ENCODE results near the gene SCN9A.
"Not testable (repeated sequence)": the region's sequence is repeated elsewhere in the genome, so short reads cannot be mapped to it uniquely, and the experiment has no call there.

SCN9A gene

DNA sequence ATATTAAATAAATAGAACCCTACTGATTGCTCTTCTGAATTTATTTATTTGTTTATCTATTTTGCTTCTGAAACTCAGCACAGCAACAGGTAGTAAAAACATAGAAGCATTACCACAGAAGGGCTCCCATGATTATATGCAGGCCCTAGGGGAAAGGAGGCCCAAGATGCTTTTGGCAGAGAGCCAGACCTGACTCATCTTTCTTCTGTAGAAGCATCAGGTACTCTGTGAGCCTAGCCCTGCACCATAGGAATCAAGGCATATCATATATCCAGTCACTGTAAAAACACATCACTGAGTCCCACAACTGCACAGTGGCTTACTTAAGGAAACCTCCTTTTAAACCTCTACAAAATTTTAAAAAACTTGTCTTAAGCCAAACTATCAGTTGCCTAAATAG is 1.8 kb downstream of the SCN9A start:
- peak; percentile 10 for DNase-seq

GRCh38 chr2:166373539-166373938 is 2.2 kb downstream of the SCN9A start:
- DNase-seq, result no peak

GRCh38 chr2:166373105-166373504 is 2.6 kb downstream of the SCN9A start:
- no peak for DNase-seq

DNA sequence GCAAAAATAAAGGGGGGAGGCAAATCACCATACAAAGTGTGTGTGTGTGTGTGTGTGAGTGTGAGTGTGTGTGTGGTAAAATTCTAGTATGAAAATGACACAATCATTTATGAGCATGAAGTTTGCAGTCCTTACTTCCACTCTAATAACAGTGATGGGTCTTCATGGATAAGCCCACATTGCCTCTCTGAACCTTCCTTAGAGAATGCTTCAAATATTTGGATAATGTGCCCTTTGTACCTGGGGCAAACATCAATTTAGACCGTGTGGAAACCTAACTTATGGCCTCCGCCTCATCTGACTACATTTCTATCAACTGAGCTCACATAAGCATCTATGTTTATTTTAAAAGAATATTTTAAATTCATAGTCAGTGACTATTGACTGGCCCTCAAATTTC is 3.7 kb downstream of the SCN9A start:
- DNase-seq, result no peak

GRCh38 chr2:166365803-166366420 is 9.8 kb downstream of the SCN9A start:
- no peak for DNase-seq

DNA sequence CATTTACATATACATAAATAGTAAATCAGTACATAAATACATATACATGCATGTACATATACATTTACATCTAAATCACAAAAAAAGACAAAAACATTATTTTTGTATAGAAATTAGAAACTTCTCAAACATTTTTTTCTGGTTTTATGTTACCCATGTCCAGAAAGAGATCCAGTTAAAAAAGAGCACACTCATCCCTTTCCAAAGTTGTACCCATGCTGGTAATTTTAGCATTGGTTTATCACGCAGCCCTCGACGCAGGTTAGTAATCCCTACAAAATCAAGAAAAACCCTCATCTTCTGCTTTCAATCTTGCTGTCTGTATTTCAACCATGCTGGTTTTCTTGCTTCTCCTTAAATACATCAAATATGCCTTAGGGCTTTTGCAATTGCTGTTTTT is 10.5 kb downstream of the SCN9A start:
- DNase-seq, result no peak

DNA sequence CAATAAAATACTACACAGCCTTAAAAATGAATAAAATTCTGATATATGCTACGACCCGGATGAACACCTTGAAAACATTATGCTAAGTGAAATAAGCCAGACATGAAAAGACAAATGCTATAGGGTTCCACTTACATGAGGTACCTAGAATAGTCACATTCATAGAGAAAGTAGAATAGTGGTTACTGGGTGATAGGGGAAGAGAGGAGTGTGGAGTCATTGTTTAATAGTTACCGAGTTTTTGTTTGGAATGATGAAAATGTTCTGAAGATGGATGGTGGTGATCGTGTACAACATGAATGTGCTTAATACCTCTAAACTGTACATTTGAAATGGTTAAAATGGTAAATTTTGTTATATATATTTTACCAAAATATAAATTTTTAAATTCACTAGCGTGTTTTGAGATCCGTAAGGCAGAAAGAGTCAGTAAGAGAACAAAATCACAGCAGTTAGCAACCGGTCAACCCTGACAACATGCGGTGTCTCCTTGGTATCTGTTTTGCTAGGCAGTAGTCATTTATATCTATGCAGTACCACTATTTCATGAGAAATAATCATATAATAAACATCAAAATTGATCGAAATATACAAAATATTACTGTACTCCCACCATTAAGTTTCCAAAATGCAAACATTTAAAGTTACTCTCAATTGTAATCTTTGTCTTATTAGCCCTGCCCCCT is 11.1 kb downstream of the SCN9A start:
- DNase-seq, result no peak

DNA sequence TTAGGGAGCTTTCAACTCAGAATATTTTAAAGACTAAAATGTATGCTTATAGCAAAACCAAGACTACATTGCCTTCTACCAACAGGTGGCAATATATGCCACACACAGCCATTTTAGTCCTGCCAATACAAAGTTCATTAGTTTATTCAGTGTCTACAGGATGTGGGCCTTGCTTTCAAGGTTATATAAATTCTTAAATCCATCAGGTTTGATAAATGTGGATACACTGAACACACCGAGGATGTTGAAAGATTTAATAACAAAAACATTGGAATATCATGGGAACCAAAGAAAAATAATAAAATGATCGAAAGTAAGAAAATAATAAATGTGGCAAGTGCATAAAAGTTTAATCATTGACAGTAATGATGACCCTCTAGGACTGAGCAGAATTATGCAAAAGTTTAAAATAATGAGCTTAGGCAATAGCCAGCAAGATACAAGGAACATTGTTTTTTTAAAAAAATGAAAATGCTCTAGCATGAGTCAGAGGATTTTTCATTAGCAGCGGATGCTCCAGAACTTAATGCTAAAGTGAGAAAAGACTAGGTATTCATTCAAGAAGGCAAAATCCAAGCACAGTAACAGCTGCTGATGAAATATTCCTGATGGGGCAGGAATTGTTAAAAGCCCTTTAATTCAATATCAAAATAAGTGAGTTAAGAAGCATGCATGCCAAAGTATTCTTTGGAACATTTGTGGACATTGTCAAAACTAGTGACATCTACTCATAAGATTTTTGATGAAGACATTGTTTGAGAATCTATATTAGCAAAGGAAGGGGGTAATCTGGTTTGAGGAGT is 14.2 kb downstream of the SCN9A start:
- DNase-seq, result no peak

DNA sequence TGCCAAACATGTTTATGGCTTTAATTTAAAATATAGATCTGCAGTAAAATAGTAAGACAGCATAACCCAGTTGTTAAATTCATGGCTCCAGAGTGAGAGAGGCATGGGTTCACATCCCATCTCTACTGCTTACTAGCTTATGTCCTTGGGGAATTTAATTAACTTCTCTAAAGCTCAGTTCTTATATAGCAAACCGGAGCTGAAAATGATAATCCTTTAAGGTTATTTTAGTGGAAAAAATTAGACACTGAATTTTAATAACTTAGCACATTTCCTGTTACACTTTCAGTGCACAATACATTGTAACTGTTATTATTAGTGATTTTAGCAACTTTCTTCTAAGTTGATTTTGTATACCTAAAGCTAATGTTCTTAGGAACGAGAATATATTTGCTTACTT is 14.8 kb downstream of the SCN9A start:
- no peak for DNase-seq

DNA sequence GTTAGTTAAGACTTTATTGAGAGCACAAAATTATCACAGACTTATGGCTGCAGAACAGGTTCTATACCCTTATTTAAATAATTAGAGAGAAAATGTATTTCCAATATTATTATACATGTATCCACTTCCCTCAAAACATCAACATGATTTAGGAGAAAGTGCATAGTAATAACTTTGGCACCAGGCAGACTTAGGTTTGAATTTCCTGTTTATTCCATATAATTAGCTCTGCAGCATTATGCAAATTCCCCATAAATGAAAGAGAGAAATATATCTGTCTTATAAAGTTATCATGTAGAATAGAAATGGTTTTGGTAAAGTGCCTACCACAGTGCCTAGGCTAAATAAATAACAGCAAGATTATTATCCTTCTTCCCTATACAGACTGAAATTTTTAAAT is 15.3 kb downstream of the SCN9A start:
- no peak for DNase-seq

- not testable (repeated sequence) for DNase-seq
Observed at GRCh38 chr2:166357950-166358321, 17.8 kb downstream of the SCN9A start.

DNA sequence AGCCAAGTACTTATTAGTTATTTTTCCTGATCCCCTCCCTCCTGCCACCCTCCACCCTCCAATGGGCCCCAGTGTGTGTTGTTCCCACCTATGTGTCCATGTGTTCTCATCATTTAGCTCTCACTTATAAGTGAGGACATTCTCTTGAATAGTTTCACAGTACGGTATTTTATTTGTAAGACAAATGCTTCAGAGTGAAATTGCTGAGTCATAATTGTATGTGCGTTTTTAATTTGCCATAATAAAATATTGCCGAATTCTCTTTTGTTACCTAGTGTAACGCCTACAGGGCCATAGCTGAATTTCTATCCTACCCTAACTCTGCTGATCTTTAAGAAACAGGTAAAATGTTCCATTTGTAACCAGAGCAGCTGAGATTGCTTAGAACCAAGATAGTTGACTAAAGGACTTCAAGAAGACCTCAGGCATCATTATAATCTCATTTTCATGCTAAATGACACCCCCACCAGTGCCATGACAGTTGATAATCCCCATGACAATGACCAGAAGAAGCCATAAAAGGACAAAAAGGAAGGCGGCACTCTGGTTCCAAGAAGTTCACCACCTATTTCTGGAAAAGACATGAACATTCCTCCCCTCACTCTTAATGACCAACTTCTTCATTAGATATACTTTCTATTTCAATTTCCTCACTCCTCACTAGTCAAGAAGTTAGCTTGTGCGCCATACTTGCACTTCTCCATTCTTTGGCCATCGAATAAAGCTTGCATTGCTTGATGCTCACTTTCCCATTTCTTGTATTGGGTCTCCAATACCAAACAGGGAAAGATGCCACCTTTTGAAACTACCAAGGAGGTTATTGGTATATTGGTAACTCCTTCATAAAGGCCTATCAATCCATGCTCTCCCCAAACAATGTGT is 18.4 kb downstream of the SCN9A start:
- DNase-seq, result no peak

DNA sequence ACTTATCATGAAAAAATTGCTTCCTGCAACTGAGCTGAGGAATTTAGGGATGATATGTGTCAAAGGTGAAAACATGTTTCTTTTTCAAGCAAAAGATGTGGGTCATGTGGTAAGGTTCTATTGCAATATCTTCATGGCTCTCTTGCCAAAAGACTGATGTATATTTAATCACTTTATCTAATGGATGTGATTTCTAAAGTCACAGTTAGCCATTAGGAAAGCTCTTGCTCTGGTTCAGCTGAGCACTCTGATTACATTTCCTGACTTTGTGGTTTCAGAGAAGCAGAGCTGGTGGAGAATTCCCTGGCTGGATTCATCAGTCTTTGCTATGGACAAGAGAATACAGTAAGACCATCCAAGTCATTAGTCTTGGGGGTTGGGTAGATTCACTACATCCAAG is 24.4 kb downstream of the SCN9A start:
- no peak for DNase-seq

DNA sequence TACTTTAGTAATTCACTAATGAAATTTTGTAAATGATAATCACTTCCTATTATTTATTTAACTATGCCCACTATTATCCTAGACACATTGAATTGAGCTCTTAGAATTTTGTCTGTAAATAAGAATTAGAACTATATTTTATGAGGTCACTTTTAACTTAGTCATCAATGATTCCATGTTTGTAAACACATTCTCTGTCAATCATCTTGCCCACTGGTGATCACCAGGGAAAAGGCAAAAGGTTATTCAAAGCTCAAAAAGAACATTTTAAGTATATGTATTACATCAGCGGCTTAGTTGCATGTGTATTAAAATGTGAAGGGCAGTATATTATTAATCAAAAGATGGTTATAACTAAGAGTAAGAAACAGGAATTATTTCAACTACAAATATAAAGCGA is 25.2 kb downstream of the SCN9A start:
- no peak for DNase-seq

- DNase-seq, result no peak
Observed at GRCh38 chr2:166344286-166345113, 31.2 kb downstream of the SCN9A start.

DNA sequence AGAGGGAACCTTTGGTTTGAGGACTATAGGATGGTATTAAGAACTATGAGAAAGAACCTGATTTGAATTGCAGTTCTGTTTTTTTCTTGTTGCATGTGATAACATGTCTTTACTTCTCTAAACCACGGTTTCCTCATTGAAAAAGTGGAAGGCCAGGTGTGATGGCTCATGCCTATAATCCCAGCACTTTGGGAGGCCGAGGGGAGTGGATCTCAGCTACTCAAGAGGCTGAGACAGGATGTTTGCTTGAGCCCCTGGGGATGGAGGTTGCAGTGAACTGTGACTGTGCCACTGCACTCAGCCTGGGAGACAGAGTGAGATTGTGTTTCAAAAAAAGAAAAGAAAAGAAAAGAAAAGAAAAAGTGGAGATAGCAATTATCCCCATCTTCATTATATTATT is 32.3 kb downstream of the SCN9A start:
- DNase-seq, result no peak

- no peak for DNase-seq
Observed at GRCh38 chr2:166341426-166341825, 34.3 kb downstream of the SCN9A start.

- no peak for DNase-seq
Observed at GRCh38 chr2:166338831-166339339, 36.9 kb downstream of the SCN9A start.

DNA sequence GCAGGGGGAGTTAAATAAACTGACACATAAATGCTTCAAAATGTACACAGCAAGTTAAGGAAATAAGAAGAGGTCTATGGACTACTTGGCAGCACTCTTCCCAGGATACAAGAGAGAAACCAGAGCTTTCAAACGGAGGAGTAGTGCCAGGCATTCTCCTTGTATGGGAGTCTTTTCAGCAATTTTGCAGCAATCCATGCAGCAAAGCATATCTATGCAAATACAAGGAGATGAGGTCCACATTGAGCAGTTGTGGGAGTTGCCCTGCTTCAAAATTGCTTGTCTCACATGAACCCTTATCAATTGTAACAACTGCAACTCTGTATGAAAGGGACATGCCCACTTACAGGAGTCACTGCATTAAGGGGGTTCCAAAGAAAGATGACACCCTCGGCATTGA is 37.8 kb downstream of the SCN9A start:
- no peak for DNase-seq

- DNase-seq, result no peak
Observed at GRCh38 chr2:166335284-166335683, 40.5 kb downstream of the SCN9A start.

DNA sequence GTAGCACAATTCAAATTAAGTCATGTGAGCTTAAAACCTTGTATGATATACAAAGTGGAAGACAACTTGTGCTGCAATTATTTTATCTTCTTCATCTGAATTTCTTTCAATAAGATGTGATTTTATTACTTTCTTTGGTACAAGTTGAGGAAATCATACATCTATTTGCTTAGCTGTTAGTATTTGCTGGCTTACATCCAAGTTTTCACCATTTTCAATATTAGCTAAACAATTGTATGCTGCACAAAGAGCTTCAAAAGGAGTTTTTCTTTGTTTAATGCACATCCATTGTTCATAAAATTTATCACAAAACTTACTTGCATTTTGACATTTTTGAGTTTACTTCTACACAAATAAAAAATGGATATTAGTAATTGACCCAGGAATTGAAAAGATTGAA is 40.9 kb downstream of the SCN9A start:
- DNase-seq, result no peak

- no peak for DNase-seq
Observed at GRCh38 chr2:166333801-166334200, 41.9 kb downstream of the SCN9A start.
